Heart right ventricle (tissue), 16 donors: Measurements from ENCODE around the gene HDAC10. TPM values are rescaled to one million over a fixed set of nuclear protein-coding genes. Genes with fewer than 3 reads are reported as not detected.

ENCODE experiments used
- ATAC-seq, 8 donors: fragments of 200-7000 bp; cut with Tn5 transposase; one replicate each; pipeline ENCODE4 v1.9.1; 2020; ENCODE audit warnings: mild to moderate bottlenecking in 8 of 8, moderate library complexity in 8 of 8, moderate number of reproducible peaks in 1 of 8
- DNase-seq, 2 donors: peaks; one replicate each; pipeline ENCODE4 v3.0.0-alpha.2; 2020
- H3K27ac ChIP-seq, 10 donors: fragments of 200-600 bp; sonication (generic) in 2 of 10; one replicate each; pipeline versions ENCODE4 v1.5.0 to v1.8.0; 2020 to 2022; ENCODE audit warnings: mild to moderate bottlenecking in 3 of 10
- H3K27me3 ChIP-seq, 7 donors: fragments of 200-600 bp; one replicate each; pipeline ENCODE4 v1.8.0; 2021 to 2022; ENCODE audit warnings: mild to moderate bottlenecking in 2 of 7
- H3K36me3 ChIP-seq, 9 donors: fragments of 200-600 bp; sonication (generic) in 1 of 9; one replicate each; pipeline versions ENCODE4 v1.5.0 to v1.8.0; 2020 to 2022; ENCODE audit warnings: mild to moderate bottlenecking in 2 of 9
- H3K4me1 ChIP-seq, 9 donors: fragments of 200-600 bp; sonication (generic) in 1 of 9; one replicate each; pipeline versions ENCODE4 v1.5.0 to v1.8.0; 2020 to 2022; ENCODE audit warnings: mild to moderate bottlenecking in 4 of 9
- H3K4me3 ChIP-seq, 10 donors: fragments of 200-600 bp; sonication (generic) in 2 of 10; one replicate each; pipeline versions ENCODE4 v1.5.0 to v1.8.0; 2020 to 2022; ENCODE audit warnings: mild to moderate bottlenecking in 7 of 10, moderate library complexity in 2 of 10
- H3K9me3 ChIP-seq, 11 donors: fragments of 200-600 bp in 10 of 11; sonication (generic) in 2 of 11; one replicate each; pipeline versions ENCODE4 v1.5.0 to v1.8.0; 2013 to 2022; ENCODE audit warnings: mild to moderate bottlenecking in 2 of 11, control low read depth in 1 of 11, moderate library complexity in 1 of 11
- CTCF ChIP-seq, 9 donors: fragments of 200-600 bp; sonication (generic) in 2 of 9; IDR thresholded peaks; one replicate each; pipeline versions ENCODE4 v1.5.0 to v1.8.0; 2021 to 2022; ENCODE audit warnings: antibody characterized with exemption in 9 of 9, mild to moderate bottlenecking in 5 of 9, moderate library complexity in 1 of 9
- WGBS, 2 donors: extraction: QIAGEN DNeasy Blood & Tissue Kit; methylation state at CpG; one replicate each; pipeline ENCODE4 v1.1.7; 2013; ENCODE audit warnings: inconsistent platforms in 1 of 2; 5-methylcytosine and 5-hydroxymethylcytosine counted together
- intact Hi-C, 10 donors: fragments of 100-400 bp; cut with DNase I; formaldehyde crosslinking; loops; one replicate each; pipeline versions ENCODE4 v1.11.1 to v1.14.2; 2022
- polyA plus RNA-seq, 2 donors: library from polyadenylated mRNA; stranded (reverse); fragments of 200-250 nt; gene quantifications; one replicate each; pipeline ENCODE4 v1.2.3, GENCODE V29; 2013
- total RNA-seq, 10 donors: library from RNA; stranded (reverse); fragmentation: NEBNext Ultra II Directional in 3 of 10; extraction: Animal tissue kit (Norgen Biotek cat#: 25700) in 3 of 10; gene quantifications; one replicate each; pipeline versions ENCODE4 v1.2.1 to v1.2.4, GENCODE V29; 2021 to 2023
- donor health status: Arrhythmogenic right ventricular cardiomyopathy.
- donor health status: ischemic (EF 13 %, LVEDD 7.1; RV severe dilation, severe dysfunction).
- donor health status: healthy with polysubstance abuse.
- donor health status: DM: no; HTN: yes; CAD: no.
- donor health status: DM: no; HTN: no; CAD: no.
- donor health status: ischemic (EF 25% LVEDD 6.9; RV normal size, moderate dysfunction).
- donor health status: ischemic (EF 25% LVEDD 5.7; RV mildly dilated, moderate dysfunction).
- donor health status: healthy.
- donor health status: DM: yes; HTN: yes; CAD: no.
- donor health status: Ischemic cardiomyopathy.
- donor health status: ischemic (EF 35%, LVEDD 5.7; RV mildly dilated, moderate dysfunction).
- donor health status: nonischemic (EF 11% LVEDD 7.7; RV severe dilation, severe dysfunction).
- donor health status: DM: yes; HTN: yes; CAD: no.
- donor health status: PGD.
- donor health status: ischemic (EF 29% LVEDD 5.4; RV normal size, mild dysfunction).
- donor health status: nonischemic (EF 23%, LVEDD 6.1; RV moderate dilation, normal function).

HDAC10 gene
- total and polyA plus RNA-seq, 12 donors = 7.1 to 20.3 (median 10.3) TPM

DNA sequence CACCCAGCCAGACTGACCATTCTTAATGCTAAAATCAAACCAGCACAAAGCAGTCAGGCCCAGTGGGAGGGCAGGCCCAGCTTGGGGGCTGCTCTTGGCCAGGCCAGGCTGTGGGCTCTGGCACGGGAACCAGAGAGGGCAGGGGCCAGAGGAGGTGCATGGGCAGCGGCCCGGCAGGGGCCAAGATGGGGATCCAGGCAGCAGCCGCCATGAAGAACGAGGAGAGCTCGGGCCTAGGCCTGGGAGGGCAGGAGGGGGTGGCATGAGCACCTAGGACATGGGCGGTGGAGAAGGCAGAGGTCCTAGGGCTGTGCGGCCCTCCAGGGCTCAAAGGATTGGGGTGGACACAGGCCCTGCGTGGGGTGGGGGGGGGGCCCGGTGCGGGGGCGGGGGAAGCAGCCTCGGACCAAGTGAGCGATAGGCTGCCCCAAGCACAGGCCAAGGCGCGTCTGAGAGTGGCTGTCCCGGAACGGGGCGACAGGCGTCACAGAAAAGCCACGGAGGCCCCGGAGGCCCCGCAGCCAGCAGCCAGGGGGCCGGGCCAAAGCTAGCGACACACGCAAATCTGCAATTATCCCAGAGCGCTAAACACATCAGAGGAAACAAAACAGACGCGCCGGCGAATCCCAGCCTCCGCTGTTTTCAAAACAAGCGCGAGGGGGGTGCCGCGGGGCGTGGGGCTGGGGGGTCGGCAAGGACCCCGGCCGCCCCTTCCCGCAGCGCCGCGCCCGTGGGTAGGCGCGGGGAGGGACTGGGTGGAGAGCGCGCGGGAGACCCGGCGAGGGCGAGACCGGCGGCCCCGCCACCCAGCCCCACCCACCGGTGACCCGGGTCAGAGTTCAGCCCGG is 48.1 kb upstream of the HDAC10 start:
- ATAC-seq (peak in 2 of 8 donors; percentile 6 to 25), DNase-seq (peak; percentile 34 to 46)
- 34 to 38% methylated on average over 52 to 59 of the region's 59 CpGs for whole genome bisulfite sequencing, 2 donors
- peak overlapping the region in 9 of 10 donors; percentile 60 to 81 (median 68) for H3K27ac ChIP-seq
- H3K36me3 ChIP-seq = peaks cover 0 to 18% (median 0%) of the 10 kb centered on the region in 9 donors
- no peaks in the 10 kb centered on the region for H3K9me3 ChIP-seq
- H3K27me3 ChIP-seq = peaks cover 0 to 16% (median 0%) of the 10 kb centered on the region in 7 donors
- peak overlapping the region; percentile 6 to 56 (median 44) for H3K4me3 ChIP-seq
- H3K4me1 ChIP-seq = peaks cover 63 to 100% (median 84%) of the 10 kb centered on the region in 9 donors
- intact Hi-C loops = no loop called here
- peak in 2 of 9 donors; percentile 13 to 18 for TF ChIP-seq CTCF (IDR thresholded peaks at IDR 0.05)

DNA sequence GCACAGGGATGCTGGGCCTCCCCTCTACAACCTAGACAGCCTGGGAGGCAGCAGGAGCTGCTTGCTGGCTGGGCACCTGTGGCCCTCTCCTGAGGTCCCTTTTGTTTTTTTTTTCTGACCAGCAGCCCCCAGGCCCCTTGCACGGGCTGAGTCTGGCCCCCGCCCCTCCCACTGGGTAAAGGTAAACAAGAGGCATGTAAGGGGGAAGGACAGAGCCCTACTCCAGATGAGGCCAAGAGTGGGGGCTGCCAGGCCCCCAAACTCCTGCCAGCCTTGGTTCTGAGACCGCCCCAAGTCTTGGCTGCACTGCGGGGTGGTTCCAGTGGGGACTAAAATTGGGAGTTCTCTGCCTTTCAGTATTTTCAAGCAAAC is 47.2 kb upstream of the HDAC10 start:
- Histone ChIP-seq H3K4me3 (no peak overlapping the region), H3K36me3 (peaks cover 0 to 18% (median 0%) of the 10 kb centered on the region in 9 donors), H3K9me3 (no peaks in the 10 kb centered on the region), H3K27ac (peak overlapping the region in 5 of 10 donors; percentile 63 to 81 (median 65)), H3K27me3 (peaks cover 0 to 22% (median 0%) of the 10 kb centered on the region in 7 donors), H3K4me1 (peaks cover 63 to 100% (median 84%) of the 10 kb centered on the region in 9 donors)
- no peak for ATAC-seq
- 82 to 84% methylated on average over 4 of the region's 4 CpGs for WGBS, 2 donors
- no peak for DNase-seq
- intact Hi-C loops = no loop called here
- no peak for TF ChIP-seq CTCF (IDR thresholded peaks at IDR 0.05)

DNA sequence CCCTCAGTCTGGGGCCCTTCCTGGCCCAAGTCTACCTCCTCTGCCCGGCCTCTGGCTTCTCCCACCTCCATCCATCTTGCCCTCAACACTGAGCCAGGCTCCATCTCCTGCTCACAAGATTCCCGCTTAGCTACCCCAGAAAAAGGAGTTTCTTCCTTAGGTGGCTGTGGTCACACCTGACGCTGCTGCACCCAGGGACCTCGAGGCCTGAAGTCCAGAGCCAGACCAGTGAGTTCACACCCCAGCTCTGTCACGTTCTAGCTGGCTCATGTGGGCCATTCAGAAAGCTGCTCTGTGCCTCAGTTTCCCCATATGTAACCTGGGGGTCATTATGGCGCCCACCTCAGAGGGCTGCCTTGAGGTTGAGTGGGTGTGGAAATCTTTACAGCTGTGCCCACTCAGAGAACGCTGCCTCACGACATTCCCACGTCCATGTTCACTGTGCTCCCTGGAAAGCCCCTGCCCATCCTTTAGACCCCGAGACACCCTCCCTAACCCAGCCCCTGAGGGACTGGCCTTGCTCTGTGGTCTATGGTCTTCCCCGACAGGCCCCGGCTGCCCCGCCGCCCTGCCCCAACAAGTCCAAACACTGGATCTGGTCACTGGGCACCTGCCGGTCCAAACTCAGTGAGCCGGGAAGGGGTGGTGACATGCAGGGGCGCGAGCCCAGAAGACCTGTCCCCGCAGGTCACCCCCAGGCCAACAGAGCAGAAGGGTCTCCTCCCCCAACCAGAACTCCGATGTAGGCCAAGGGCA is 46.6 kb upstream of the HDAC10 start:
- ATAC-seq (no peak), DNase-seq (no peak)
- peaks cover 67 to 100% (median 84%) of the 10 kb centered on the region in 9 donors for H3K4me1 ChIP-seq
- 86 to 87% methylated on average over 20 of the region's 20 CpGs for WGBS, 2 donors
- peak overlapping the region in 8 of 10 donors; percentile 15 to 81 (median 52) for H3K27ac ChIP-seq
- intact Hi-C loops = no loop called here
- peaks cover 0 to 26% (median 0%) of the 10 kb centered on the region in 7 donors for H3K27me3 ChIP-seq
- no peak overlapping the region for H3K4me3 ChIP-seq
- H3K36me3 ChIP-seq = peaks cover 0 to 18% (median 0%) of the 10 kb centered on the region in 9 donors
- H3K9me3 ChIP-seq = no peaks in the 10 kb centered on the region
- no peak for TF ChIP-seq CTCF (IDR thresholded peaks at IDR 0.05)
